ENCODE data around the gene GAK.
"Not testable (repeated sequence)": the region's sequence is repeated elsewhere in the genome, so short reads cannot be mapped to it uniquely, and the experiment has no call there.

The GAK gene

GRCh38 chr4:931960-932712 is at the start of gene GAK, which contains the start of gene TMEM175:
Gene GAK, minus strand, starts transcription at chr4:932316. Its CDS starts 129 bp downstream, at chr4:932187.
Gene TMEM175, plus strand, starts transcription at chr4:932460. Its CDS starts 15,280 bp downstream, at chr4:947740.
- peak; percentile 75 for DNase-seq

- DNase-seq = no peak
Observed at GRCh38 chr4:978957-979701, 47.0 kb upstream of the GAK start.

DNA sequence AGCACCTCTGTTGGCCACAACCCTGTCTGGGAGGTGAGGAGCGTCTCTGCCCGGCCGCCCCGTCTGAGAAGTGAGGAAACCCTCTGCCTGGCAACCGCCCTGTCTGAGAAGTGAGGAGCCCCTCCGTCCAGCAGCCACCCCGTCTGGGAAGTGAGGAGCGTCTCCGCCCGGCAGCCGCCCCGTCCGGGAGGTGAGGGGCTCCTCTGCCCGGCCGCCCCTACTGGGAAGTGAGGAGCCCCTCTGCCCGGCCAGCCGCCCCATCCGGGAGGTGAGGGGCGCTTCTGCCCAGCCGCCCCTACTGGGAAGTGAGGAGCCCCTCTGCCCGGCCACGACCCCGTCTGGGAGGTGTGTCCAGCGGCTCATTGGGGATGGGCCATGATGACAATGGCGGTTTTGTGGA is 43.9 kb upstream of the GAK start:
- DNase-seq = not testable (repeated sequence)

DNA sequence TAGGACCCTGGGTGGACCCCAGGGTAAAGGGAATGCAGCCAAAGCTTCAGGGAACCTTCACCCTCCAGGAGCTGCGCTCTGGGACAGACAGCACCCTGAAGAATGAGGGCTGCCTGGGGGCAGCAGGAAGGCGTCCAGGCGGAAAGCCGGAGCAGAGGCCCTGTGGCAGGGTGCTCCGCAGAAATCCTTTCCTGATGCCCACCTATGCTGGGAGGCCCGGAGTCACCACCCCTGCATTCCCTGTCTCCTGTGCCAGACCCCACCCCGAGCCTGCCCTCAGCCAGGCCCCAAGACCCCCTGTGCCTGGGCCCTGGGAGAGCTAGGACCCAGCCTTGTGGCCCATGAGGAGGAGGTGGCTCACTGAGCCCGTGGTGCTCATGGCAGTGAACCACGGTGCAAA is 42.6 kb upstream of the GAK start:
- no peak for DNase-seq

- no peak for DNase-seq
Observed at GRCh38 chr4:973431-974397, 41.6 kb upstream of the GAK start, which contains the start of gene DGKQ. Gene DGKQ, minus strand, starts transcription at chr4:973569. Its CDS starts 87 bp downstream, at chr4:973482.

DNA sequence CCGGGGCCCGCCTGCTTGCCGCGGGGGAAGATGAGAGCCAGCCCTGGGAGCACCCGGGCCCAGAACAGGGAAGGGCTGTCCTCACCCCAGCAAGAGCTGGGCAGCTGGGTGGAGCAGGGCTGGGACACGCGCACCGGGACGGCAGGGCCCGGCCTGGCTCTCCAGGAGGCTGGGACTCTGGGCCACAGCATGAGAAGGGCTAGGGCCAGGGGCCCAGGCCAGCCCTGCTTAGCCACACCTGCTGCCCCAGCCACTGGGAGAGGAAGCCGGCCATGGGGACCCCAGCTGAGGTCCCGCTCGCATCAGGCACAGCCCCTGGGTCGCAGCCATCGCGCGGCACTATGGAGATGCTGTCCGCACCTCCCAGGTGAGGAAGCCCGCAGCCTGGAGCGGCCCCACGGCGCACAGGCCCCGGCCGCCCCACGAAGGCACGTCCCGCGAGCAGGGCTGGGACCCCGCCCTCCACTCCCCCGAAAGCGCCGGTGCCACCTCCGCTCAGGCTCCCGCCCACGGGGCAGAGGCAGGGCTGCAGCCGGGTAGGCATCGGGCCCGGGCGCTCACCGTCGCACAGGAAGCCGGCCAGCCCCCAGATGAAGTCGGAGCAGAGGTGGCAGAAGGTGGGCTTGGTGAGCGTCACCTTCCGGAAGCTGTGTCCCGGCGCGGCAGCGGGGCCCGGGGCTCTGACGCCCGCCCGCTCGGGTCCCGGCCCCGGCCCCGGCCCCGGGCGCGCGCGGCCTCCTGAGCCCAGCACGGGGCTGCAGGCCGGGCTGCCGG is 40.7 kb upstream of the GAK start:
- DNase-seq = no peak

- no peak for DNase-seq
Observed at GRCh38 chr4:971666-972500, 39.8 kb upstream of the GAK start.

DNA sequence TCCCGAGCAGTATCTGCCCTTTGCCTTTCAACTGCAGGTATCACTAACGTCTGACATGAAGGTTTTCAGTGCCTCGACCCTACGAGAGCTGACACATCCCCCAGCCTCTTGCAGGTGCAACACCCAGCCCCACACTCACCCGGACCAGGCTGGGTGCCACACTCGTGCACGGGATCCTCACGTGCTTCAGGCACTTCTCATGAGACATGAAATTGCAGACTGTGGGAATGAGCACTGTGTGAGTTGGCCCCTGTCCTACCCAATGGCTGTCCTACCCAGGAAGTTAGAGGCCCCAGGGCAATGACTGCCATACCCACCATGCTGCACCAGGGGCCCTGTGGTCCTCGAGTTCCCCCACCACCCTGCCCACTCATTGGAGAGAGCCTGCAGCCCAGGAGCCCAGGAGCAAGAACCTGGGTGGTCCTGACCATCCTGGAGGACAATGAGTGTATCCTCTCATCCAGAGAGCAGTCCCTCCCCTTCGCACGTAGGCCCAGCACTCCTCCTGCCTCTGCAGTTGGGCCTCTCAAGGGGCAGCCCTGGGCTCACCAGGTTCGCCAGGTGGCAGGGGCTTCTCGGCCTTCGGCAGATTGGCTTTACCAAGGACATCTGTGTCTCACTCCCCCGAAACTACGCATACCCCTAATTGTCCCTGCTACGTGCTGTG is 38.9 kb upstream of the GAK start:
- no peak for DNase-seq

GRCh38 chr4:970046-970745 is 38.1 kb upstream of the GAK start:
- DNase-seq = no peak

DNA sequence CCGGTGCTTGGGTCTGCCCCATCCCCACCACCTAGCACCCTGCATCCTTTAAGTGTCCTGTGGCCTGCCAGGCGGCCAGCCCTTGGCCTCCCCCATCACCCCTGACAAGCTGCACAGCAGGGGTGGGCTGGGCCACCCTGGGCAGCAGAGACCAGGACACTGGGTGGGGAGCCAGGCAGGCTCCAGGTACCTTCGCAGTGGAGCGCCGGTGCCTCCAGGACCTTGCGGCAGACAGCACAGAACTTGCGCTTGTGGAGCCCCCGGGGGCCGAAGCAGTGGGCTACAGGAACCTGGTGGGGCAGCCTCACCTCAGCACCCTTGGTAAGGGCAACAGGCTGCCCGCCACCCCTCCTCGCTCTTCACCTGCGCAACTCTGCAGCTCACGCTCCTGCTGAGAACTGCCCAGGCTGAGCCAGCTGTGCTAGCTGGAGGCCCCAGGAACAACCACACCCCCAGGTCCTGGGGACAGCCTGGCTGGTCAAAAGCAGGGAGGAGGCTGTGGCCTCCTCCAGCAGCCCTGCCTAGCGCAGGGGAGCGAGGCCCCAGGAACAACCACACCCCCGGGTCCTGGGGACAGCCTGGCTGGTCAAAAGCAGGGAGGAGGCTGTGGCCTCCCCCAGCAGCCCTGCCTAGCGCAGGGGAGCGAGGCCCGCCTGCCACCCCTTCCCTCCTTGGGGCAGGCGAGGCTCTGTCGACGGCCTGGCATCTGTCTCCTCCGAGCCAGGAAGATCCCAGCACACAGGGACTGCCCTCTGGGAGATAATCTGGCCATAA is 36.7 kb upstream of the GAK start:
- no peak for DNase-seq

GRCh38 chr4:968221-968620 is 36.1 kb upstream of the GAK start:
- DNase-seq = no peak

DNA sequence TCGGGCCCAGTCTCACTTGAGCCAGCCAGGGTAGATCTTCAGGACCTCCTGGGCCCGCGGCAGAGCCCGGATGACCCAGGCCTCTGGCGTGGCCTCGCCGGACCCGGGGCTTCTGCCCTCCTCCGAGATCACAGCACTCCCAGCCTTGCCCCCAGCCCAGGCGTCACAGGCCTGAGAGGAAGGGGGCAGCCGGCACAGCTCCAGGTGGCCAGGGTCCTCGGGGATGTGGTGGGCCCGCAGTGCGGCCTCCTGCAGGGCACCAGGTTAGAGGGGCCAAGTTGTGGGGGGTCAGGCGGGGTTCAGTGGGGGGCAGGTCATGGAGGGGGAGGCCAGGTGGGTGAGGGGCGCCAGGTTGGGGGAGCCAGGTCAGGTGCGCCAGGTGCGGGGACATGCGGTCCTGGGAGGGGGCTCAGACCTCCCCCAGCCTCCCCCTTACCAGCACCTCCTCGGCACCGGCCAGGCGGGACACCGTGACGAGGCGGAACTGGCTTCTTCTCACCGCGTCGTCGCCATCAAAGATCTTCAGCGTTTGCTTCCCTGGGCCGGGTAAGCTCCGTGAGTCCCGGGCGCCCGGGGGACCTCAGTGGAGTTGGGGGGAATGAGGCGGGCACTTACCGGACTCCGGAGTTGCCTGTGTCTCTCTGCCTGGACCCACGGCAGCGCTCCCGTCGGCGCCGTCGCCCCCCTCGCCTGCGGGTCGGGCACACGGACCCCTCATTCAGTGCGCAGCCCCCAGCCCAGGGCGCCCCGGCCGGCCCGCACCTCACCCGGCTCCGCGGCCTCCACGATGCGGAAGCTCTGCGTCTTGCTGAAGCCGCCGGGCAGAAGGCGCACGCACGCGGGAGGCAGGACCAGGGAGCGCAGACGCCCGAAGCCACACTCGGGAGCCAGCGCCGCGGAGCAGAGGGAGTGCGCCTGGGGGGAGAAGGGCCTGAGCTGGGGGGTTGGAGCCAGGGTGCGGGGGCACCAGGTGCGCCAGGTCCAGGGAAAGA is 35.3 kb upstream of the GAK start:
- DNase-seq = no peak

DNA sequence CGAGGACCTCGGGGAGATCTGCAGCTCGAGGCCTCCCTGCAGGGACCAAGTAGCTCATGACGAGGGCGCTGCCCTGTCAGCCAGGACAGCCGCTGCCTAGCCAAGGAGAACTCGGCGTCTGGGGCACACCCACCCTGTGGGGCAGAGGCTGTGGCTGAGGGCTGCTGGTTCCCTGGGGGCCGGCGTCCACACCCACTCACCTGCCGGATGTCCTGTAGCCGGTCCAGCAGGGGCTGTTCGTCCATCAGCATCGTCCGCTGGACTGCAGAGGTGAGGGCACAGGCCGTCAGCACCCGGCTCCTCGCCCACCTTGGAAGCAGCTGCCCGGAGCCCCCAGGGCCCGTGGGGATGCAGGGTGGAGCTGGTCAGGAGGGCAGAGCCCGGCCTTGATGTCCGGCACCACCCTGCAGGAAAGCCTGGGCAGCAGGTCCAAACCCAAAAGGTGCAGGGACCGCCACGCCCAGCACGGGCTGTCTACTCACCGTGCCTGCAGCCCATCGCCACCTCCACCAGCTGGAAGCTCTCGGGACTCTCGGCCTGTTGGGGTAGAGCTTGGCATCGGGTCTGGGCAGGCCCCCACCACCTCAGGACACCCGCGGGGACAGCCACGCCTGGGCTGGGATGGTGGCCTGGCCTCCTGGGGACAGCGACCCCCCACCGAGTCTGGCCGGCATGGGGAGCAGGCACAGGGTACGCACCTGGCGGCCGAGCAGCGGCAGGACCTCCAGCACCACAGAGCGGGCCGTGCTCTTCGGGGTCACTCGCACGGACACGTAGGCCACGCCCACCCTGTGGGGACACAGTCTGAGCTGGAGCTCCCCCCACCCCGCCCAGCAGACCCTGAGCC is 34.4 kb upstream of the GAK start:
- DNase-seq = no peak

GRCh38 chr4:965766-966134 is 33.6 kb upstream of the GAK start:
- DNase-seq = no peak

GRCh38 chr4:965048-965765 is 33.1 kb upstream of the GAK start:
- DNase-seq = no peak

- no peak for DNase-seq
Observed at GRCh38 chr4:964346-965025, 32.4 kb upstream of the GAK start.
